Trophoblast cell (in vitro differentiated cells and primary cell): ENCODE results near the gene ADAM17.
"Not testable (repeated sequence)": the region's sequence is repeated elsewhere in the genome, so short reads cannot be mapped to it uniquely, and the experiment has no call there.

ENCODE experiments used
- DNase-seq, 2 donors: peaks; one replicate each; pipeline ENCODE4 v3.0.0-alpha.2; 2016
- H2AFZ ChIP-seq: 2 replicates; pipeline ENCODE4 v1.6.1; 2013; ENCODE audit warnings: low read length, moderate library complexity, mild to moderate bottlenecking; ENCODE audit not compliant: insufficient read depth, poor library complexity
- H2AK5ac ChIP-seq: 2 replicates; pipeline ENCODE4 v1.6.1; 2013; ENCODE audit warnings: mild to moderate bottlenecking, low read length
- H2BK120ac ChIP-seq: 2 replicates; pipeline ENCODE4 v1.6.1; 2013; ENCODE audit warnings: low read length, mild to moderate bottlenecking, moderate library complexity; ENCODE audit not compliant: insufficient read depth, poor library complexity
- H2BK12ac ChIP-seq: 2 replicates; pipeline ENCODE4 v1.6.1; 2013; ENCODE audit warnings: mild to moderate bottlenecking, low read length, moderate library complexity
- H2BK5ac ChIP-seq: 2 replicates; pipeline ENCODE4 v1.6.1; 2013; ENCODE audit warnings: low read length, low read depth, moderate library complexity, mild to moderate bottlenecking; ENCODE audit not compliant: poor library complexity
- H3K14ac ChIP-seq: 2 replicates; pipeline ENCODE4 v1.6.1; 2013; ENCODE audit warnings: mild to moderate bottlenecking, low read length
- H3K18ac ChIP-seq: 2 replicates; pipeline ENCODE4 v1.6.1; 2013; ENCODE audit warnings: mild to moderate bottlenecking, low read length
- H3K23ac ChIP-seq: 2 replicates; pipeline ENCODE4 v1.6.1; 2013; ENCODE audit warnings: low read length
- H3K27ac ChIP-seq: 2 replicates; pipeline ENCODE4 v1.5.1; 2013; ENCODE audit warnings: low read depth, mild to moderate bottlenecking, inconsistent platforms, low read length, moderate library complexity
- H3K27me3 ChIP-seq: 2 replicates; pipeline ENCODE4 v1.6.1; 2013; ENCODE audit warnings: inconsistent platforms, mild to moderate bottlenecking, low read length, moderate library complexity; ENCODE audit not compliant: insufficient read depth
- H3K36me3 ChIP-seq, 2 experiments: 1 replicate in 1 of 2; 2 replicates in 1 of 2; pipeline ENCODE4 v1.6.1; 2013; ENCODE audit warnings: low read length in 2 of 2, mild to moderate bottlenecking in 2 of 2, moderate library complexity in 1 of 2; ENCODE audit not compliant: insufficient read depth in 2 of 2, control insufficient read depth in 1 of 2
- H3K4ac ChIP-seq: 2 replicates; pipeline ENCODE4 v1.6.1; 2013; ENCODE audit warnings: low read depth, mild to moderate bottlenecking, low read length, moderate library complexity
- H3K4me1 ChIP-seq, 2 experiments: 1 replicate in 1 of 2; 2 replicates in 1 of 2; pipeline ENCODE4 v1.6.1; 2013; ENCODE audit warnings: low read length in 2 of 2, mild to moderate bottlenecking in 2 of 2, moderate library complexity in 1 of 2; ENCODE audit not compliant: insufficient read depth in 2 of 2, control insufficient read depth in 1 of 2
- H3K4me2 ChIP-seq: 2 replicates; pipeline ENCODE4 v1.6.1; 2013; ENCODE audit warnings: inconsistent platforms, mild to moderate bottlenecking, low read length, moderate library complexity
- H3K4me3 ChIP-seq: 2 replicates; pipeline ENCODE4 v1.5.1; 2013; ENCODE audit warnings: mild to moderate bottlenecking, low read depth, low read length, inconsistent platforms
- H3K79me1 ChIP-seq: one replicate; pipeline ENCODE4 v1.6.1; 2013; ENCODE audit warnings: low read length
- H3K79me2 ChIP-seq: 2 replicates; pipeline ENCODE4 v1.6.1; 2013; ENCODE audit warnings: low read length, mild to moderate bottlenecking; ENCODE audit not compliant: control insufficient read depth, insufficient read depth, poor library complexity
- H3K9ac ChIP-seq: 2 replicates; pipeline ENCODE4 v1.6.1; 2013; ENCODE audit warnings: mild to moderate bottlenecking, low read length
- H3K9me3 ChIP-seq: 2 replicates; pipeline ENCODE4 v1.6.1; 2013; ENCODE audit warnings: low read depth, mild to moderate bottlenecking, control low read depth, inconsistent platforms, low read length; ENCODE audit not compliant: insufficient read depth
- H4K12ac ChIP-seq: 2 replicates; pipeline ENCODE4 v1.6.1; 2013; ENCODE audit warnings: low read depth, mild to moderate bottlenecking, low read length, moderate library complexity
- H4K8ac ChIP-seq: 2 replicates; pipeline ENCODE4 v1.6.1; 2013; ENCODE audit warnings: low read depth, mild to moderate bottlenecking, low read length, moderate library complexity
- H4K91ac ChIP-seq: one replicate; pipeline ENCODE4 v1.6.1; 2013; ENCODE audit warnings: low read depth, mild to moderate bottlenecking, low read length, moderate library complexity
- WGBS: extraction: QIAGEN DNeasy Blood & Tissue Kit; methylation state at CpG from one replicate; pipeline ENCODE4 v1.1.7; 2013; ENCODE audit warnings: missing lambda C conversion rate; ENCODE audit not compliant: insufficient read length, insufficient coverage; ENCODE audit errors: extremely low coverage; 5-methylcytosine and 5-hydroxymethylcytosine counted together

Gene ADAM17

GRCh38 chr2:9554921-9555296, 721 bp downstream of the ADAM17 start:
- Histone ChIP-seq H2BK5ac (peak overlapping the region; percentile 28), H4K12ac (peak overlapping the region; percentile 73), H2BK120ac (no peak overlapping the region), H4K8ac (peak overlapping the region; percentile 69), H3K79me1 (peaks cover 13% of the 10 kb centered on the region), H2AK5ac (peak overlapping the region; percentile 27), H3K4me1 (peaks cover 3 to 5% of the 10 kb centered on the region in 2 experiments), H3K79me2 (peaks cover 18% of the 10 kb centered on the region), H3K9ac (peak overlapping the region; percentile 88), H4K91ac (peak overlapping the region; percentile 68), H3K4ac (peak overlapping the region; percentile 73), H3K18ac (peak overlapping the region; percentile 51), H3K27ac (peak overlapping the region; percentile 88), H3K36me3 (peaks cover 0 to 3% of the 10 kb centered on the region in 2 experiments), H3K4me2 (peak overlapping the region; percentile 95), H2BK12ac (no peak overlapping the region), H3K23ac (no peak overlapping the region), H3K14ac (peak overlapping the region; percentile 58), H3K27me3 (no peaks in the 10 kb centered on the region), H3K9me3 (no peaks in the 10 kb centered on the region), H2AFZ (peak overlapping the region; percentile 68), H3K4me3 (peak overlapping the region; percentile 89)
- DNase-seq: peak; percentile 45 to 70
- no CpG with 5 or more reads among the region's 9 CpGs for WGBS

- H3K79me2 ChIP-seq: peaks cover 23% of the 10 kb centered on the region
- H3K79me1 ChIP-seq: peaks cover 13% of the 10 kb centered on the region
- no peak overlapping the region for H2BK120ac ChIP-seq
- no peaks in the 10 kb centered on the region for H3K4me1 ChIP-seq
- H3K4me3 ChIP-seq: no peak overlapping the region
- no peak overlapping the region for H2BK12ac ChIP-seq
- no peak overlapping the region for H3K27ac ChIP-seq
- DNase-seq: peak in 1 of 2 donors; percentile 82
- no peak overlapping the region for H3K23ac ChIP-seq
- no peak overlapping the region for H4K91ac ChIP-seq
- H3K9ac ChIP-seq: no peak overlapping the region
- no peak overlapping the region for H3K14ac ChIP-seq
- H3K36me3 ChIP-seq: no peaks in the 10 kb centered on the region
- no CpG with 5 or more reads among the region's 2 CpGs for WGBS
- H3K27me3 ChIP-seq: no peaks in the 10 kb centered on the region
- H3K18ac ChIP-seq: no peak overlapping the region
- no peak overlapping the region for H3K4ac ChIP-seq
- no peak overlapping the region for H4K12ac ChIP-seq
- H2AFZ ChIP-seq: no peak overlapping the region
- H2AK5ac ChIP-seq: no peak overlapping the region
- H3K4me2 ChIP-seq: no peak overlapping the region
- H2BK5ac ChIP-seq: no peak overlapping the region
- no peak overlapping the region for H4K8ac ChIP-seq
- no peaks in the 10 kb centered on the region for H3K9me3 ChIP-seq
These were observed 3.1 kb downstream of the ADAM17 start for GRCh38 chr2:9552219-9553178.

GRCh38 chr2:9550859-9551391, 4.7 kb downstream of the ADAM17 start:
- H2BK5ac ChIP-seq, H3K9ac ChIP-seq, DNase-seq, H3K36me3 ChIP-seq, H2AFZ ChIP-seq, H3K18ac ChIP-seq, H3K9me3 ChIP-seq, H3K23ac ChIP-seq, H3K4me2 ChIP-seq, H4K8ac ChIP-seq, H3K27me3 ChIP-seq, H3K14ac ChIP-seq, H3K4me1 ChIP-seq, H3K27ac ChIP-seq, H3K4me3 ChIP-seq, H4K91ac ChIP-seq, H4K12ac ChIP-seq, H2BK120ac ChIP-seq, H2BK12ac ChIP-seq, H3K79me1 ChIP-seq, H2AK5ac ChIP-seq: not testable (repeated sequence)
- Histone ChIP-seq H3K4ac (peak overlapping the region; percentile 86), H3K79me2 (peaks cover 20% of the 10 kb centered on the region)
- no CpG with 5 or more reads among the region's 7 CpGs for WGBS

GRCh38 chr2:9549420-9549819, 6.2 kb downstream of the ADAM17 start:
- H3K9ac ChIP-seq: no peak overlapping the region
- H3K4me2 ChIP-seq: no peak overlapping the region
- H2BK12ac ChIP-seq: no peak overlapping the region
- no peaks in the 10 kb centered on the region for H3K36me3 ChIP-seq
- H3K23ac ChIP-seq: no peak overlapping the region
- peaks cover 15% of the 10 kb centered on the region for H3K79me2 ChIP-seq
- H3K18ac ChIP-seq: no peak overlapping the region
- H3K4ac ChIP-seq: peak overlapping the region; percentile 72
- H3K9me3 ChIP-seq: no peaks in the 10 kb centered on the region
- no peak overlapping the region for H4K12ac ChIP-seq
- no peak overlapping the region for H2BK5ac ChIP-seq
- H4K8ac ChIP-seq: no peak overlapping the region
- no peak for DNase-seq
- H3K4me3 ChIP-seq: no peak overlapping the region
- no peak overlapping the region for H2AFZ ChIP-seq
- H3K14ac ChIP-seq: no peak overlapping the region
- H3K27me3 ChIP-seq: no peaks in the 10 kb centered on the region
- no peaks in the 10 kb centered on the region for H3K79me1 ChIP-seq
- H2BK120ac ChIP-seq: no peak overlapping the region
- H3K27ac ChIP-seq: no peak overlapping the region
- no peak overlapping the region for H4K91ac ChIP-seq
- H2AK5ac ChIP-seq: no peak overlapping the region
- no CpG with 5 or more reads among the region's 9 CpGs for WGBS
- no peaks in the 10 kb centered on the region for H3K4me1 ChIP-seq
